SK-N-SH (cell line): Measurements from ENCODE around the gene MAST4. TPM values are rescaled to one million over a fixed set of nuclear protein-coding genes. Genes with fewer than 3 reads are reported as not detected.

Source experiments
- CTCF ChIA-PET: fragments of 300-600, 350-600 bp; formaldehyde crosslinking; extraction: SDS; loops from one replicate; lab custom pipeline; 2021; lab: Yijun Ruan, JAX
- POLR2A ChIA-PET: fragments of 350-600 bp; sonication (Branson Sonifier 250); formaldehyde crosslinking; extraction: SDS; loops from one replicate; lab custom pipeline; 2020; ENCODE audit warnings: antibody characterized with exemption, inconsistent platforms; lab: Yijun Ruan, JAX
- DNase-seq: peaks from one replicate; pipeline ENCODE4 v3.0.0; 2012
- H2AFZ ChIP-seq: fragments of 200-600 bp; sonication (generic); 2 replicates; pipeline ENCODE4 v1.8.1; 2016; ENCODE audit warnings: antibody characterized with exemption, mild to moderate bottlenecking, low read depth
- H3F3A ChIP-seq: fragments of 200-600 bp; sonication (generic); replicated peaks from 2 replicates; pipeline ENCODE3; 2016; ENCODE audit warnings: antibody characterized with exemption, mild to moderate bottlenecking; ENCODE audit not compliant: insufficient read depth
- H3K27ac ChIP-seq, 2 experiments: fragments of 200-500 bp in 1 of 2; fragments of 200-600 bp in 1 of 2; sonication (Bioruptor generic) in 1 of 2; sonication (generic), shearing (Covaris generic) in 1 of 2; 2 replicates each; pipeline versions ENCODE4 v1.5.1 to v1.6.1; 2014 to 2016; ENCODE audit warnings: low read depth in 2 of 2, inconsistent platforms in 1 of 2, low read length in 1 of 2, mild to moderate bottlenecking in 1 of 2, mixed read lengths in 1 of 2
- H3K27me3 ChIP-seq: fragments of 200-600 bp; sonication (generic), shearing (Covaris generic); 2 replicates; pipeline ENCODE4 v1.6.1; 2016; ENCODE audit warnings: mixed run types; ENCODE audit not compliant: insufficient read depth
- H3K36me3 ChIP-seq, 2 experiments: fragments of 200-500 bp in 1 of 2; fragments of 200-600 bp in 1 of 2; sonication (Bioruptor generic) in 1 of 2; sonication (generic) in 1 of 2; replicated peaks in 1 of 2; 2 replicates each; pipeline versions ENCODE3 to v1.5.1; 2014 to 2016; ENCODE audit warnings: low read length in 1 of 2, mild to moderate bottlenecking in 1 of 2; ENCODE audit not compliant: insufficient read depth in 2 of 2, control insufficient read depth in 1 of 2
- H3K4me1 ChIP-seq, 2 experiments: fragments of 200-500 bp in 1 of 2; fragments of 200-600 bp in 1 of 2; sonication (Bioruptor generic) in 1 of 2; sonication (generic), shearing (Covaris generic) in 1 of 2; 2 replicates each; pipeline versions ENCODE4 v1.5.1 to v1.6.1; 2014 to 2016; ENCODE audit warnings: low read depth in 1 of 2, low read length in 1 of 2, mixed run types in 1 of 2; ENCODE audit not compliant: insufficient read depth in 2 of 2, control insufficient read depth in 1 of 2
- H3K4me2 ChIP-seq: fragments of 200-600 bp; sonication (generic), shearing (Covaris generic); 2 replicates; pipeline ENCODE4 v1.6.1; 2017; ENCODE audit warnings: mixed run types
- H3K4me3 ChIP-seq, 2 experiments: fragments of 200-500 bp in 1 of 2; fragments of 200-600 bp in 1 of 2; sonication (Bioruptor generic) in 1 of 2; sonication (generic), shearing (Covaris generic) in 1 of 2; 2 replicates each; pipeline versions ENCODE4 v1.5.1 to v1.8.1; 2014 to 2016; ENCODE audit warnings: low read depth in 2 of 2, inconsistent platforms in 1 of 2, low read length in 1 of 2, mild to moderate bottlenecking in 1 of 2, mixed read lengths in 1 of 2, moderate library complexity in 1 of 2
- H3K79me2 ChIP-seq: fragments of 200-600 bp; sonication (generic); 2 replicates; pipeline ENCODE4 v1.8.1; 2017; ENCODE audit warnings: mild to moderate bottlenecking; ENCODE audit not compliant: insufficient read depth
- H3K9ac ChIP-seq: fragments of 200-600 bp; sonication (generic); 2 replicates; pipeline ENCODE4 v1.6.1; 2017; ENCODE audit warnings: mixed run types
- H3K9me2 ChIP-seq: fragments of 200-600 bp; sonication (generic); 2 replicates; pipeline ENCODE4 v1.6.1; 2017; ENCODE audit warnings: mixed run types
- H3K9me3 ChIP-seq: fragments of 200-600 bp; sonication (generic); 2 replicates; pipeline ENCODE4 v1.6.1; 2017; ENCODE audit warnings: mixed run types, mild to moderate bottlenecking, moderate library complexity
- H4K20me1 ChIP-seq: fragments of 200-600 bp; sonication (generic); 2 replicates; pipeline ENCODE4 v1.6.1; 2017; ENCODE audit warnings: mild to moderate bottlenecking, mixed run types; ENCODE audit not compliant: insufficient read depth
- FOSL2 ChIP-seq: IDR thresholded peaks from 2 replicates; pipeline ENCODE4 v1.4.0; 2012; ENCODE audit warnings: low read depth, mild to moderate bottlenecking, moderate library complexity, borderline replicate concordance
- FOXM1 ChIP-seq: IDR thresholded peaks from 2 replicates; pipeline ENCODE4 v1.4.0; 2012; ENCODE audit warnings: low read depth, mild to moderate bottlenecking
- GABPA ChIP-seq: IDR thresholded peaks from 2 replicates; pipeline ENCODE4 v1.4.0; 2012; ENCODE audit warnings: low read depth, mild to moderate bottlenecking
- IRF3 ChIP-seq: fragments of 150-350 bp; IDR thresholded peaks from 2 replicates; pipeline ENCODE4 v1.6.1; 2016; ENCODE audit warnings: mild to moderate bottlenecking, low read depth, low read length
- JUND ChIP-seq: IDR thresholded peaks from 2 replicates; pipeline ENCODE4 v1.4.0; 2012
- MAX ChIP-seq: IDR thresholded peaks from 2 replicates; pipeline ENCODE4 v1.4.0; 2012; ENCODE audit warnings: low read depth
- MEF2A ChIP-seq: IDR thresholded peaks from 2 replicates; pipeline ENCODE4 v1.4.0; 2012; ENCODE audit warnings: low read depth, borderline replicate concordance
- MXI1 ChIP-seq: IDR thresholded peaks from 2 replicates; pipeline ENCODE4 v1.6.1; 2012; ENCODE audit warnings: mild to moderate bottlenecking, low read depth, low read length, improper control_type of control experiment
- RAD21 ChIP-seq: IDR thresholded peaks from 2 replicates; pipeline ENCODE4 v1.6.1; 2012; ENCODE audit warnings: mild to moderate bottlenecking, low read length
- RCOR1 ChIP-seq: fragments of 150-350 bp; IDR thresholded peaks from 2 replicates; pipeline ENCODE4 v1.6.1; 2017; ENCODE audit warnings: antibody characterized with exemption, low read length
- REST ChIP-seq: IDR thresholded peaks from 2 replicates; pipeline ENCODE4 v1.6.1; 2012; ENCODE audit warnings: mild to moderate bottlenecking, low read depth, low read length, moderate library complexity
- RFX5 ChIP-seq: IDR thresholded peaks from 2 replicates; pipeline ENCODE4 v1.6.1; 2012; ENCODE audit warnings: mild to moderate bottlenecking, improper control_type of control experiment, low read length
- RXRA ChIP-seq: IDR thresholded peaks from 2 replicates; pipeline ENCODE4 v1.4.0; 2012; ENCODE audit warnings: low read depth, mild to moderate bottlenecking, borderline replicate concordance
- TEAD4 ChIP-seq: IDR thresholded peaks from 2 replicates; pipeline ENCODE4 v1.4.0; 2012; ENCODE audit warnings: mild to moderate bottlenecking, borderline replicate concordance; ENCODE audit not compliant: insufficient read depth
- USF2 ChIP-seq: fragments of 150-350 bp; IDR thresholded peaks from 2 replicates; pipeline ENCODE4 v1.6.1; 2017; ENCODE audit warnings: antibody characterized with exemption, low read length, low read depth, borderline replicate concordance
- ZBTB33 ChIP-seq: IDR thresholded peaks from 2 replicates; pipeline ENCODE4 v1.4.0; 2012; ENCODE audit warnings: low read depth, borderline replicate concordance
- WGBS: methylation state at CpG from one replicate; pipeline ENCODE4 v1.1.6; 2017; ENCODE audit warnings: low lambda C conversion rate; 5-methylcytosine and 5-hydroxymethylcytosine counted together
- polyA plus RNA-seq, 3 experiments: library from polyadenylated mRNA; depleted of rRNA; stranded (reverse); fragments of >200 nt; gene quantifications; 2 replicates each; pipeline ENCODE4 v1.2.3, GENCODE V29; 2012

Gene MAST4
- polyA plus RNA-seq, 1 of the 3 experiments (the other 2 are of a cell fraction) = 2.2 TPM

GRCh38 chr5:67193439-67193807, 597.2 kb downstream of the MAST4 start:
- Histone ChIP-seq H3K4me3 (no peak overlapping the region), H3K9ac (no peak overlapping the region), H3K4me2 (no peak overlapping the region), H4K20me1 (no peaks in the 10 kb centered on the region), H3K27me3 (no peaks in the 10 kb centered on the region), H3K27ac (no peak overlapping the region), H3K4me1 (no peaks in the 10 kb centered on the region; a peak in 1 of 4 replicates), H2AFZ (no peak overlapping the region), H3K9me3 (no peaks in the 10 kb centered on the region), H3F3A (no peaks in the 10 kb centered on the region), H3K79me2 (no peaks in the 10 kb centered on the region), H3K36me3 (no peaks in the 10 kb centered on the region), H3K9me2 (no peaks in the 10 kb centered on the region)
- TF ChIP-seq JUND (no peak), USF2 (no peak), RXRA (no peak), IRF3 (no peak), MXI1 (no peak), MAX (no peak), REST (no peak), RFX5 (no peak), TEAD4 (no peak), GABPA (no peak), FOXM1 (no peak), RAD21 (no peak), ZBTB33 (no peak), MEF2A (no peak), RCOR1 (no peak), FOSL2 (no peak)
- POLR2A ChIA-PET = no interaction called here
- 83% methylated on average over 2 of the region's 2 CpGs for WGBS
- CTCF ChIA-PET = interaction anchor here (1.0 to 1.7 kb wide), 2 partner anchors 36 to 205 kb away, joined by 3 to 5 read pairs; no protein-coding TSS in a partner anchor
- DNase-seq = no peak
